Pancreas (tissue), 10 donors: ENCODE data around the gene C9. TPM values are rescaled to one million over a fixed set of nuclear protein-coding genes. Genes with fewer than 3 reads are reported as not detected.
A peak's percentile ranks its signal among the peaks of the same experiment; 100 is the strongest.

Source experiments
- ATAC-seq, 4 donors: fragments of 200-7000 bp; cut with Tn5 transposase; one replicate each; pipeline versions ENCODE4 v1.8.0 to v1.9.1; 2020; ENCODE audit warnings: mild to moderate bottlenecking in 4 of 4, moderate library complexity in 4 of 4
- DNase-seq, 6 donors: peaks; one replicate each; pipeline ENCODE4 v3.0.0-alpha.2; 2020
- FAIRE-seq: peaks from 2 replicates; lab custom pipeline; 2012; peaks lifted over from hg19 to GRCh38; lab: Jason Lieb, UNC
- H3K27ac ChIP-seq, 4 donors: fragments of 200-600 bp; sonication (generic); 1 replicate in 3 of 4; 2 replicates in 1 of 4; pipeline versions ENCODE4 v1.5.0 to v1.8.0; 2020
- H3K27me3 ChIP-seq, 4 donors: fragments of 200-600 bp; one replicate each; pipeline ENCODE4 v1.8.0; 2021
- H3K36me3 ChIP-seq, 3 donors: fragments of 200-600 bp; sonication (generic) in 1 of 3; one replicate each; pipeline versions ENCODE4 v1.5.0 to v1.8.0; 2020 to 2021
- H3K4me1 ChIP-seq, 3 donors: fragments of 200-600 bp; one replicate each; pipeline ENCODE4 v1.8.0; 2021
- H3K4me3 ChIP-seq, 4 donors: fragments of 200-600 bp; sonication (generic) in 2 of 4; one replicate each; pipeline versions ENCODE4 v1.5.0 to v1.8.0; 2020 to 2021
- H3K9me3 ChIP-seq, 4 donors: fragments of 200-600 bp; one replicate each; pipeline ENCODE4 v1.8.0; 2021
- CTCF ChIP-seq, 4 donors: fragments of 200-600 bp; sonication (generic) in 3 of 4; IDR thresholded peaks; one replicate each; pipeline versions ENCODE4 v1.5.0 to v1.8.0; 2021; ENCODE audit warnings: antibody characterized with exemption in 4 of 4
- WGBS, 2 donors: extraction: QIAGEN DNeasy Blood & Tissue Kit; methylation state at CpG; one replicate each; pipeline ENCODE4 v1.1.7; 2013; 5-methylcytosine and 5-hydroxymethylcytosine counted together
- intact Hi-C, 3 donors: fragments of 100-400 bp; cut with DNase I; formaldehyde crosslinking; loops; one replicate each; pipeline versions ENCODE4 v1.11.1 to v1.14.2; 2022
- polyA plus RNA-seq, 2 donors: library from polyadenylated mRNA; stranded (reverse); fragments of 200-250 nt; gene quantifications; one replicate each; pipeline ENCODE4 v1.2.3, GENCODE V29; 2013
- total RNA-seq, 6 donors: library from RNA; stranded (reverse); fragmentation: NEBNext Ultra II Directional in 4 of 6; extraction: Animal tissue kit (Norgen Biotek cat#: 25700) in 4 of 6; gene quantifications; one replicate each; pipeline versions ENCODE4 v1.2.1 to v1.2.4, GENCODE V29; 2021 to 2023
- donor health status: healthy with polysubstance abuse.
- donor health status: DM: no; HTN: no; CAD: no; lungs with moderate emphysema.
- donor health status: DM: no; HTN: no; CAD: no.
- donor health status: control.
- donor health status: control.
- donor health status: Bipolar disorder and iron deficiency.
- donor health status: DM: yes; HTN: yes; CAD: no.
- donor health status: DM: no; HTN: no; CAD: no.
- donor health status: DM: no; HTN: no; CAD: no.
- donor health status: DM: yes; HTN: yes; CAD: no.

C9 gene
- total and polyA plus RNA-seq, 8 donors: 0.82 TPM; not detected in 7

DNA sequence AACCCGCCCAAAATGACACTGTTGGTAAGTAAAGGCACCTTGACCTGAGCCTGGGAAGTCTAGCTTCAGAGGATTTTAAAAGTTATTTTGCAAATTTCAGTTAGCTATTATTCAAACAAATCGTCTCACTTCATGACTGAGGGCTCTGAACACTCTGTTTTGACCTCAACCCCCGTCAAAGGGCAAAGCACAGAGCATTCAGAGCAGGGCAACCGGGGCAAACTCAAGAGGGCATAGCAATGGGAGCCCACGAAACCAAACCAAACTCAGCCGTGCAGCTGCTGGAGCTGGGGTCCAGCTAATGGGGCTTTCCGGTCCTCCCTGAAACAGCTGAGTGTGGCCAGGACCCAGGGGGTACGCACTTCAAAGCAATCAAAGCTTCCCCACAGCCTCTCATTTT is 1.6 kb downstream of the C9 start:
- ATAC-seq (no peak), DNase-seq (no peak), FAIRE-seq (no peak)
- TF ChIP-seq CTCF (IDR thresholded peaks at IDR 0.05): no peak
- 65 to 77% methylated on average over 8 of the region's 8 CpGs for WGBS, 2 donors
- no peak overlapping the region for H3K27ac ChIP-seq
- no peaks in the 10 kb centered on the region for H3K27me3 ChIP-seq
- no peaks in the 10 kb centered on the region for H3K36me3 ChIP-seq
- no peaks in the 10 kb centered on the region for H3K4me1 ChIP-seq
- no peak overlapping the region for H3K4me3 ChIP-seq
- intact Hi-C loops: no loop called here
- no peaks in the 10 kb centered on the region for H3K9me3 ChIP-seq

GRCh38 chr5:39361306-39361705 is 3.0 kb downstream of the C9 start:
- intact Hi-C loops: no loop called here
- FAIRE-seq: no peak
- Histone ChIP-seq H3K4me1 (no peaks in the 10 kb centered on the region), H3K27ac (no peak overlapping the region), H3K36me3 (no peaks in the 10 kb centered on the region), H3K4me3 (no peak overlapping the region), H3K9me3 (no peaks in the 10 kb centered on the region), H3K27me3 (no peaks in the 10 kb centered on the region)
- no peak for TF ChIP-seq CTCF (IDR thresholded peaks at IDR 0.05)
- DNase-seq: no peak
- WGBS, 2 donors: 68 to 74% methylated on average over 4 of the region's 4 CpGs
- no peak for ATAC-seq

GRCh38 chr5:39360471-39361111 is 3.7 kb downstream of the C9 start:
- no peaks in the 10 kb centered on the region for H3K36me3 ChIP-seq
- no peaks in the 10 kb centered on the region for H3K27me3 ChIP-seq
- no peaks in the 10 kb centered on the region for H3K4me1 ChIP-seq
- no peak overlapping the region for H3K27ac ChIP-seq
- peak in 1 of 4 donors; percentile 18 for ATAC-seq
- no peak for TF ChIP-seq CTCF (IDR thresholded peaks at IDR 0.05)
- H3K9me3 ChIP-seq: no peaks in the 10 kb centered on the region
- FAIRE-seq: no peak
- intact Hi-C loops: no loop called here
- DNase-seq: no peak
- 62 to 68% methylated on average over 5 of the region's 5 CpGs for WGBS, 2 donors
- no peak overlapping the region for H3K4me3 ChIP-seq

GRCh38 chr5:39356263-39356662 is 8.0 kb downstream of the C9 start:
- WGBS, 2 donors: 83 to 84% methylated on average over 3 of the region's 3 CpGs
- intact Hi-C loops: no loop called here
- no peak overlapping the region for H3K27ac ChIP-seq

More at GRCh38 chr5:39356263-39356662, 8.0 kb downstream of the C9 start:
- H3K9me3 ChIP-seq: no peaks in the 10 kb centered on the region
- no peak for ATAC-seq
- no peaks in the 10 kb centered on the region for H3K4me1 ChIP-seq
- H3K36me3 ChIP-seq: no peaks in the 10 kb centered on the region
- H3K27me3 ChIP-seq: no peaks in the 10 kb centered on the region
- DNase-seq: no peak
- TF ChIP-seq CTCF (IDR thresholded peaks at IDR 0.05): no peak
- FAIRE-seq: no peak
- no peak overlapping the region for H3K4me3 ChIP-seq
